ENCODE results near the gene TRIM34. TPM values are rescaled to one million over a fixed set of nuclear protein-coding genes. Genes with fewer than 3 reads are reported as not detected.
"Not testable (repeated sequence)": the region's sequence is repeated elsewhere in the genome, so short reads cannot be mapped to it uniquely, and the experiment has no call there.

The TRIM34 gene, protein sequence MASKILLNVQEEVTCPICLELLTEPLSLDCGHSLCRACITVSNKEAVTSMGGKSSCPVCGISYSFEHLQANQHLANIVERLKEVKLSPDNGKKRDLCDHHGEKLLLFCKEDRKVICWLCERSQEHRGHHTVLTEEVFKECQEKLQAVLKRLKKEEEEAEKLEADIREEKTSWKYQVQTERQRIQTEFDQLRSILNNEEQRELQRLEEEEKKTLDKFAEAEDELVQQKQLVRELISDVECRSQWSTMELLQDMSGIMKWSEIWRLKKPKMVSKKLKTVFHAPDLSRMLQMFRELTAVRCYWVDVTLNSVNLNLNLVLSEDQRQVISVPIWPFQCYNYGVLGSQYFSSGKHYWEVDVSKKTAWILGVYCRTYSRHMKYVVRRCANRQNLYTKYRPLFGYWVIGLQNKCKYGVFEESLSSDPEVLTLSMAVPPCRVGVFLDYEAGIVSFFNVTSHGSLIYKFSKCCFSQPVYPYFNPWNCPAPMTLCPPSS
- total RNA-seq = 1.1 TPM in 1 of 2 replicates, not detected in the other
- long read RNA-seq, partial matches to known transcripts = 0 of 2 reads
- long read RNA-seq, other reads (novel, unspliced or antisense) = 0 of 2 reads

DNA sequence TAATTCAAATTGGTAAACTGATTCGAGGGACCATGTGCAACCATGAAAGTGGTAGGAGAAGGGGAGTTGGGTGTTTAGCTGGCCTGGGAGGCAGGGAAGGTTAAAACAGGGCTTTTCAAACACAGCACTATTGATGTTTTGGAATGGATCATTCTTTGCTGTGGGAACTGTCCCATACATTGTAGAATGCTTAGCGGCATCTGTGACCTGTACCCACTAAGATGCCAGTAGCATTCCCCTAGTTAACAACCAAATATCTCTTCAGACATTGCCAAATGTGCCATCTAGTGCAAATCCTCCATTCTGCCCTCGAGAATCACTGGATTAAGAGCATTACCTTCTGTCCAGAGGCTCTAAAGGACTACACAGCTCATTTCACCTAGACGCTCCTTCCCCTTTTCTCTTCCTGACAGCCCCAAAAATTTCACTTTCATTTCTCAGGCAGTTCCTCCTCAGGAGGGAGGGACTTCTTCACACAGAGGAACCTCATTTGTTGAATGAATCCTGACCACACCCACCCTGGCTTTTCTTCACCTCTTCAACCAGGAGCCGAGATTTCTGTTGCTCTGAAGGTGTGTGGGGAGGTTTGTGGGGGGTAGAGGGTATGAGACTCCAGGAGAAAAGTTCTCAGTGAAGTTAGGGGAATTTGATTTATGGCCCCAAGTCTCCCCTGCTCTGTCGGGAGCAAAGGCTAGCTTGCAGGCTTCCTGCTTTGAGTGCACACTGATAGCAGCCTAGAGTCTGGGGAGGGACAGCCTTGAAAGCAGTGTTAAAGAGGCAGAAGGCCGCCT, at the start of gene TRIM34:
Gene TRIM34, plus strand, starts transcription at position 513 of the 791 bp plus-strand sequence. CDS start 7,331 bp downstream, outside the sequence.
- Mint-ChIP-seq H3K27me3 (ENCODE audit: low read depth) (no peaks in the 10 kb centered on the region), H3K4me3 (peak within 1 kb of the TSS; percentile 69), H3K36me3 (ENCODE audit: low read depth) (no peaks in the 10 kb centered on the region), H3K9me3 (peaks cover 5% of the 10 kb centered on the region), H3K4me1 (peaks cover 25% of the 10 kb centered on the region), H3K27ac (ENCODE audit: unreplicated experiment) (peak within 1 kb of the TSS; percentile 80)
- no peak for DNase-seq (ENCODE audit: low read depth, low spot score)
- TF ChIP-seq, protein P1, sequence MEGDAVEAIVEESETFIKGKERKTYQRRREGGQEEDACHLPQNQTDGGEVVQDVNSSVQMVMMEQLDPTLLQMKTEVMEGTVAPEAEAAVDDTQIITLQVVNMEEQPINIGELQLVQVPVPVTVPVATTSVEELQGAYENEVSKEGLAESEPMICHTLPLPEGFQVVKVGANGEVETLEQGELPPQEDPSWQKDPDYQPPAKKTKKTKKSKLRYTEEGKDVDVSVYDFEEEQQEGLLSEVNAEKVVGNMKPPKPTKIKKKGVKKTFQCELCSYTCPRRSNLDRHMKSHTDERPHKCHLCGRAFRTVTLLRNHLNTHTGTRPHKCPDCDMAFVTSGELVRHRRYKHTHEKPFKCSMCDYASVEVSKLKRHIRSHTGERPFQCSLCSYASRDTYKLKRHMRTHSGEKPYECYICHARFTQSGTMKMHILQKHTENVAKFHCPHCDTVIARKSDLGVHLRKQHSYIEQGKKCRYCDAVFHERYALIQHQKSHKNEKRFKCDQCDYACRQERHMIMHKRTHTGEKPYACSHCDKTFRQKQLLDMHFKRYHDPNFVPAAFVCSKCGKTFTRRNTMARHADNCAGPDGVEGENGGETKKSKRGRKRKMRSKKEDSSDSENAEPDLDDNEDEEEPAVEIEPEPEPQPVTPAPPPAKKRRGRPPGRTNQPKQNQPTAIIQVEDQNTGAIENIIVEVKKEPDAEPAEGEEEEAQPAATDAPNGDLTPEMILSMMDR (conservative IDR thresholded peaks at IDR 0.05) = no peak

DNA sequence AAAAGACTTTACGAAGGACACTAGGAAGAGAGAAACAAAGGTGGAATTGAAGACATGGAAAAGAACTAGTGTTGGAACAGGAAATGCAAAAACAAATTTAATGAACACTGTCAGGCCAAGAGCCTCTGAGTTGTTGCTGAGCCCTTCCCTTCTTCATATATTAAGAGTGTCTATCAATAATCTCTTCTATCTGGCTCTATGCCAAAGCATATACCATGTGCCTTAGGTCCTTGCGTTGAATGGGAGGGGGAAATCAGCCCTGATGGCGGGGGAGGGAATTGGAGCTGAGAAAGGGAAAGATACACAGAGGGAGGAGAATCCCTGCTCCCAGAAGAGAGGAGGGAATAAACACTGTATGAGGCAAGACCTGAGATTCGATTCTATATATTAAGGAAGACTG, 49.6 kb upstream of the TRIM34 start:
- no peaks in the 10 kb centered on the region for H3K36me3 Mint-ChIP-seq (ENCODE audit: low read depth)
- H3K4me1 Mint-ChIP-seq = no peaks in the 10 kb centered on the region
- H3K9me3 Mint-ChIP-seq = peaks cover 2% of the 10 kb centered on the region
- H3K4me3 Mint-ChIP-seq = no peak overlapping the region
- DNase-seq (ENCODE audit: low read depth, low spot score) = no peak
- TF ChIP-seq, protein P1 (conservative IDR thresholded peaks at IDR 0.05) = no peak
- H3K27me3 Mint-ChIP-seq (ENCODE audit: low read depth) = no peaks in the 10 kb centered on the region
- H3K27ac Mint-ChIP-seq (ENCODE audit: unreplicated experiment) = no peak overlapping the region

DNA sequence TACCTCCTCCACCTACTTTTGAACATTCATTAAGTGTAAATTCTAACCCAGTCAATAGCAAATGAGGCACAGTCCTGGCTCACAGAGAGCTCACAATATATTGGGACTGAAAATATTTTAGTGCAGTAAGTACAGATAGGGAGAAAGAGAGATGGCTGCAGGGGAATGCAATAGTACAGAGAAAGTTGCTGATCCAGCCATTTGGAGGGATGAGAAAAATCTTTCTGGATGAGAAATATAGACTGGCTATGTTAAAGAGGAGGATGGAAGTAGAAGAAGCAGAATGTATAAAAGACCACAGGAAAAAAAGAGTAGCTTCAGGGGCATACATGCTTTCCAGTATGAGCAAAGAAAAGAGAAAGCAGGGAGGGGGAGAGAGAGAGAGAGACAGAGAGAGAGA, 47.7 kb upstream of the TRIM34 start:
- Mint-ChIP-seq H3K27me3 (ENCODE audit: low read depth) (no peaks in the 10 kb centered on the region), H3K9me3 (no peaks in the 10 kb centered on the region), H3K27ac (ENCODE audit: unreplicated experiment) (no peak overlapping the region), H3K4me1 (no peaks in the 10 kb centered on the region), H3K36me3 (ENCODE audit: low read depth) (no peaks in the 10 kb centered on the region), H3K4me3 (no peak overlapping the region)
- no peak for DNase-seq (ENCODE audit: low read depth, low spot score)
- TF ChIP-seq, protein P1 (conservative IDR thresholded peaks at IDR 0.05) = no peak

DNA sequence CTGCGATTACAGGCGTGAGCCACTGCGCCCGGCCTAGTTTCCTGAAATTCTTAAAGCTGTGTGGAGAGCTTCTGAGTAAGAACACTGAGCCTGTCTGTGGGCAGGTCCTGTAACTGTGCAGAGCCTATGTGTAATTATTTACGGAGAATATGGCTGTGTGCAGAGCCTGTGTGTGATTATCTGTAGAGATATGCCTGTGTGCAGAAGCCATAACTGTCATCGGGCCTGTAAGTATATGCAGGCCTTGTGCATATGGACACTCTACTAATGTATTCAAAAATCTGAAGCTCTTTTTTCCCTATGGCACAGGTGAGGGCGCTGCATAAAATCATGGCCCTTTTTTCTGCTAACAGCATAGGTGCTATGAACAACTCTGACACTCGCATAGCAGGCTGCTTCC, 44.2 kb upstream of the TRIM34 start, which contains the start of gene OR52B6:
Gene OR52B6, plus strand, starts transcription at position 301 of the 400 bp plus-strand sequence. Its CDS starts 0 bp downstream, at position 301.
- no peaks in the 10 kb centered on the region for H3K9me3 Mint-ChIP-seq
- H3K27ac Mint-ChIP-seq (ENCODE audit: unreplicated experiment) = no peak within 1 kb of the TSS
- TF ChIP-seq, protein P1 (conservative IDR thresholded peaks at IDR 0.05) = no peak
- no peak for DNase-seq (ENCODE audit: low read depth, low spot score)
- no peaks in the 10 kb centered on the region for H3K27me3 Mint-ChIP-seq (ENCODE audit: low read depth)
- H3K36me3 Mint-ChIP-seq (ENCODE audit: low read depth) = no peaks in the 10 kb centered on the region
- H3K4me1 Mint-ChIP-seq = no peaks in the 10 kb centered on the region
- H3K4me3 Mint-ChIP-seq = no peak within 1 kb of the TSS

DNA sequence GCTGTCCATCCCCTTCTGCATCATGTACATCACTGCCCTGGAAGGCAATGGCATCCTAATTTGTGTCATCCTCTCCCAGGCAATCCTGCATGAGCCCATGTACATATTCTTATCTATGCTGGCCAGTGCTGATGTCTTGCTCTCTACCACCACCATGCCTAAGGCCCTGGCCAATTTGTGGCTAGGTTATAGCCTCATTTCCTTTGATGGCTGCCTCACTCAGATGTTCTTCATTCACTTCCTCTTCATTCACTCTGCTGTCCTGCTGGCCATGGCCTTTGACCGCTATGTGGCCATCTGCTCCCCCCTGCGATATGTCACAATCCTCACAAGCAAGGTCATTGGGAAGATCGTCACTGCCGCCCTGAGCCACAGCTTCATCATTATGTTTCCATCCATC, 43.8 kb upstream of the TRIM34 start:
- Mint-ChIP-seq H3K27ac (ENCODE audit: unreplicated experiment) (no peak overlapping the region), H3K9me3 (no peaks in the 10 kb centered on the region), H3K4me3 (no peak overlapping the region), H3K4me1 (no peaks in the 10 kb centered on the region), H3K27me3 (ENCODE audit: low read depth) (no peaks in the 10 kb centered on the region), H3K36me3 (ENCODE audit: low read depth) (no peaks in the 10 kb centered on the region)
- TF ChIP-seq, protein P1 (conservative IDR thresholded peaks at IDR 0.05) = no peak
- no peak for DNase-seq (ENCODE audit: low read depth, low spot score)

DNA sequence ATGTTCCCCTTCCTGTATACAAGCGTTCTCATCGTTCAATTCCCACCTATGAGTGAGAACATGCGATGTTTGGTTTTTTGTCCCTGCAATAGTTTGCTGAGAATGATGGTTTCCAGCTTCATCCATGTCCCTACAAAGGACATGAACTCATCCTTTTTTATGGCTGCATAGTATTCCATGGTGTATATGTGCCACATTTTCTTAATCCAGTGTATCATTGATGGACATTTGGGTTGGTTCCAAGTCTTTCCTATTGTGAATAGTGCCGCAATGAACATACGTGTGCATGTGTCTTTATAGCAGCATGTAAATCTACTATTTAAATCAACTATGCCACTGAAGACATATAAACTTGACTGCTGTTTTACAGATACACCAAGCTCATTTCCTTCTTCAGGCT, 40.3 kb upstream of the TRIM34 start:
- H3K9me3 Mint-ChIP-seq; H3K4me3 Mint-ChIP-seq; H3K4me1 Mint-ChIP-seq; H3K27me3 Mint-ChIP-seq (ENCODE audit: low read depth); DNase-seq (ENCODE audit: low read depth, low spot score); H3K27ac Mint-ChIP-seq (ENCODE audit: unreplicated experiment); H3K36me3 Mint-ChIP-seq (ENCODE audit: low read depth): not testable (repeated sequence)

DNA sequence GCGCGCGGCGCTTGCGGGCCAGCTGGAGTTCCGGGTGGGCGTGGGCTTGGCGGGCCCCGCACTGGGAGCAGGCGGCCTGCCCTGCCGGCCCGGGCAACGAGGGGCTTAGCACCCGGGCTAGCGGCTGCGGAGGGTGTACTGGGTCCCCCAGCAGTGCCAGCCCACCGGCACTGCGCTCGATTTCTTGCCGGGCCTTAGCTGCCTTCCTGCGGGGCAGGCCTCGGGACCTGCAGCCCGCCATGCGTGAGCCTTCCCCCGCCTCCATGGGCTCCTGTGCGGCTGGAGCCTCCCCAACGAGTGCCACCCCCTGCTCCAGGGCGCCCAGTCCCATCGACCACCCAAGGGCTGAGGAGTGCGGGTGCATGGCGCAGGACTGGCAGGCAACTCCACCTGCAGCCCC, 34.9 kb upstream of the TRIM34 start:
- H3K9me3 Mint-ChIP-seq; H3K36me3 Mint-ChIP-seq (ENCODE audit: low read depth); H3K4me1 Mint-ChIP-seq: not testable (repeated sequence)

More for the DNA sequence above, 34.9 kb upstream of the TRIM34 start:
- not testable (repeated sequence) for H3K27me3 Mint-ChIP-seq (ENCODE audit: low read depth); H3K4me3 Mint-ChIP-seq; DNase-seq (ENCODE audit: low read depth, low spot score); H3K27ac Mint-ChIP-seq (ENCODE audit: unreplicated experiment)

Measured in neural crest cell (in vitro differentiated cells).